Stimulated activated CD4-positive, alpha-beta T cell treated with anti-CD3 and anti-CD28 coated beads, Interleukin-2, amount 100 ng/mL, for 4 hours (primary cell): ENCODE measurements around the gene SLC22A17.
A peak's percentile ranks its signal among the peaks of the same experiment; 100 is the strongest.

ENCODE experiments used
- DNase-seq: peaks from one replicate; pipeline ENCODE4 v3.0.0-alpha.2; 2020; ENCODE audit warnings: low read depth

The SLC22A17 gene

GRCh38 chr14:23307687-23308644 is 44.7 kb downstream of the SLC22A17 start:
- DNase-seq: no peak

GRCh38 chr14:23307146-23307530 is 45.5 kb downstream of the SLC22A17 start:
- no peak for DNase-seq

GRCh38 chr14:23306412-23307145 is 46.1 kb downstream of the SLC22A17 start, which contains the start of gene BCL2L2:
BCL2L2 (plus strand) TSS chr14:23306833; CDS start chr14:23307768, 935 bp downstream.
- no peak for DNase-seq

- peak; percentile 90 for DNase-seq
These were observed 50.1 kb downstream of the SLC22A17 start, which contains the start of gene PPP1R3E for GRCh38 chr14:23302290-23303225. PPP1R3E (minus strand) TSS chr14:23302859; CDS start chr14:23302576, 283 bp downstream.

- peak; percentile 44 for DNase-seq
These were observed 50.8 kb downstream of the SLC22A17 start for GRCh38 chr14:23301969-23302289.

GRCh38 chr14:23301288-23301968 is 51.3 kb downstream of the SLC22A17 start:
- DNase-seq: peak; percentile 95

- no peak for DNase-seq
These were observed 51.9 kb downstream of the SLC22A17 start for GRCh38 chr14:23300687-23301223.

- no peak for DNase-seq
These were observed 52.6 kb downstream of the SLC22A17 start for GRCh38 chr14:23299986-23300686.

GRCh38 chr14:23299211-23299957 is 53.3 kb downstream of the SLC22A17 start:
- no peak for DNase-seq

- DNase-seq: no peak
These were observed 54.9 kb downstream of the SLC22A17 start for GRCh38 chr14:23297611-23298277.

- DNase-seq: no peak
These were observed 55.6 kb downstream of the SLC22A17 start for GRCh38 chr14:23297096-23297495.
